RWPE2 (cell line): ENCODE data around the gene FOXN3.

Experiments used
- ATAC-seq: fragments of 200-7000 bp; cut with Tn5 transposase; 3 replicates; pipeline ENCODE4 v1.9.1; 2021; ENCODE audit warnings: low read depth
- DNase-seq: peaks from one replicate; pipeline ENCODE4 v3.0.0-alpha.2; 2020; ENCODE audit warnings: low spot score
- H3K27ac ChIP-seq: fragments of 450-650 bp; 2 replicates; pipeline ENCODE4 v1.5.1; 2017; ENCODE audit warnings: mild to moderate bottlenecking; ENCODE audit not compliant: poor library complexity, severe bottlenecking
- H3K27me3 ChIP-seq: fragments of 250-450 bp; sonication (Bioruptor Pico); 2 replicates; pipeline ENCODE4 v1.5.1; 2021; ENCODE audit warnings: mild to moderate bottlenecking, moderate library complexity; ENCODE audit not compliant: insufficient read depth, poor library complexity, severe bottlenecking
- H3K36me3 ChIP-seq: fragments of 250-450 bp; sonication (Bioruptor Pico); 2 replicates; pipeline ENCODE4 v1.5.1; 2020; ENCODE audit warnings: low read depth, mild to moderate bottlenecking, moderate library complexity
- H3K4me1 ChIP-seq: fragments of 250-450 bp; sonication (Bioruptor Pico); 2 replicates; pipeline ENCODE4 v1.5.1; 2021; ENCODE audit warnings: mild to moderate bottlenecking, moderate library complexity; ENCODE audit not compliant: insufficient read depth, poor library complexity, severe bottlenecking
- H3K4me3 ChIP-seq: fragments of 250-450 bp; sonication (Bioruptor Pico); 2 replicates; pipeline ENCODE4 v1.5.1; 2021; ENCODE audit warnings: mild to moderate bottlenecking, moderate library complexity; ENCODE audit not compliant: severe bottlenecking
- H3K9me3 ChIP-seq: fragments of 250-450 bp; sonication (Bioruptor Pico); 2 replicates; pipeline ENCODE4 v1.5.1; 2021; ENCODE audit warnings: mild to moderate bottlenecking, moderate library complexity; ENCODE audit not compliant: severe bottlenecking
- CTCF ChIP-seq: fragments of 450-650 bp; IDR thresholded peaks from one replicate; pipeline ENCODE4 v1.5.1; 2017; ENCODE audit warnings: mild to moderate bottlenecking, moderate library complexity; ENCODE audit not compliant: poor library complexity, severe bottlenecking

Gene FOXN3

GRCh38 chr14:89416002-89416995 lies 734 bp downstream of the FOXN3 start:
- peak; percentile 97 for DNase-seq
- no peaks in the 10 kb centered on the region for H3K27me3 ChIP-seq
- no peaks in the 10 kb centered on the region for H3K9me3 ChIP-seq
- peak overlapping the region; percentile 96 for H3K4me3 ChIP-seq
- H3K4me1 ChIP-seq = peaks cover 3% of the 10 kb centered on the region
- no peak for TF ChIP-seq CTCF
- H3K36me3 ChIP-seq = peaks cover 6% of the 10 kb centered on the region
- peak; percentile 88 for ATAC-seq
- peak overlapping the region; percentile 70 for H3K27ac ChIP-seq

- Histone ChIP-seq H3K27me3 (no peaks in the 10 kb centered on the region), H3K36me3 (peaks cover 11% of the 10 kb centered on the region), H3K9me3 (no peaks in the 10 kb centered on the region), H3K4me3 (no peak overlapping the region), H3K4me1 (peaks cover 7% of the 10 kb centered on the region), H3K27ac (no peak overlapping the region)
- no peak for ATAC-seq
- DNase-seq = no peak
- no peak for TF ChIP-seq CTCF
Measured at GRCh38 chr14:89415159-89415558, 1.9 kb downstream of the FOXN3 start.

DNA sequence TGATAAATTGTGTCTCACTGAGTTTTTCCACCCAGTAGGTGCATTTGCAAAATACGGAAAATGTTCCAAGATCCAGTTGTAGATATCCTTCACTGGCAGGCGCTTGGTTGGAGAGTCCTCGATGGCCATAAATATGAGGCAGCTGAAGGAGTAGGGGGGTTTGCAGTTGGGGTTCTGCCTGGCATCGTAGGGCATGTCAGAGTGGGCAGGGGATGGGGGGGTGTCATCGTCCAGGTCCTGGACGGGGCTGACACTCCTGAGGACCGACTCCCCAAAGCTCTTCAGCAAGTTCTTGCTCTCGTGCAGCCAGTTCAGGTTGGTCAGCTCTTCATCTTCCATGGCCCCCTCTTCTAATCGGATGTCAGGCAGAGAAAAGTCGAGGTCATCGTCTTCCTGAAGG lies 5.1 kb downstream of the FOXN3 start:
- no peaks in the 10 kb centered on the region for H3K27me3 ChIP-seq
- H3K9me3 ChIP-seq = no peaks in the 10 kb centered on the region
- no peak for DNase-seq
- H3K36me3 ChIP-seq = peaks cover 11% of the 10 kb centered on the region
- H3K27ac ChIP-seq = no peak overlapping the region
- no peak for ATAC-seq
- no peak overlapping the region for H3K4me3 ChIP-seq
- TF ChIP-seq CTCF = no peak
- H3K4me1 ChIP-seq = peaks cover 28% of the 10 kb centered on the region

- H3K36me3 ChIP-seq = peaks cover 11% of the 10 kb centered on the region
- TF ChIP-seq CTCF = no peak
- ATAC-seq = no peak
Measured at GRCh38 chr14:89409961-89410360, 7.1 kb downstream of the FOXN3 start.

More at GRCh38 chr14:89409961-89410360, 7.1 kb downstream of the FOXN3 start:
- H3K27me3 ChIP-seq = no peaks in the 10 kb centered on the region
- H3K9me3 ChIP-seq = no peaks in the 10 kb centered on the region
- H3K4me1 ChIP-seq = peaks cover 25% of the 10 kb centered on the region
- no peak for DNase-seq
- peak overlapping the region; percentile 76 for H3K27ac ChIP-seq
- H3K4me3 ChIP-seq = no peak overlapping the region
